ENCODE measurements around the gene CDH13. TPM values are rescaled to one million over a fixed set of nuclear protein-coding genes. Genes with fewer than 3 reads are reported as not detected.

CDH13 gene
- total and polyA plus RNA-seq, 10 of the 15 experiments (the other 5 are each of a cell fraction or from before 2014, with no cell fraction given): under 0.01 to 0.05 TPM; not detected in 8

DNA sequence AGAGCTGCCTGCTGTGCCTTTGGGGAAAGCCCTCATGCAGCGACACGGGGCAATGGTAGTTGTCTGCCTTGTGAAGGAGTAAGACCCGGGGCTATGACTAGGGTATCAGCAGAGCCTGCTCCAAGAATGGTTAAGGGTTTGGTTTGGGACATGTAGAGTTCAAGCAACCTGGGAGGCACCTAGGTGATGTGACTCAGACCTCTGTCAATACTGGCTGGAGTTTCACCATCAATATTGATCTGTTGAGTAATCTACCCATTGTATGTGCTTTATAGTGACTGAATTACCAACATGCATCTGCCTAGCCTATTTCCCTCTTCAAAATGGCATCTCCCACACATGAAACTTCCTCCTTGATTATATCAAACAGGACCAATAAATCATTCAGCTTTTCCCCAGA, 782.6 kb downstream of the CDH13 start:
- SMC1A ChIA-PET (ENCODE audit: uncharacterized antibody, unreplicated experiment): no interaction called here
- intact Hi-C loops (cut with micrococcal nuclease; ENCODE audit: unreplicated experiment): no loop called here
- H3K4me2 ChIP-seq (ENCODE audit: control insufficient read depth, insufficient read depth): no peak overlapping the region
- 38% methylated on average over 3 of the region's 3 CpGs for WGBS (ENCODE audit: insufficient coverage, insufficient replicate concordance, low lambda C conversion rate, missing lambda C conversion rate)
- no peaks in the 10 kb centered on the region for H3K27me3 ChIP-seq (replicated peaks in 1 of 2; ENCODE audit: control insufficient read depth in 2 of 2, insufficient read depth in 2 of 2, low read length in 1 of 2)
- ATAC-seq: no peak
- FAIRE-seq: no peak
- no peak overlapping the region for H3K9ac ChIP-seq (ENCODE audit: control insufficient read depth, insufficient read depth, low read length)
- no peaks in the 10 kb centered on the region for H3K4me1 ChIP-seq (ENCODE audit: control insufficient read depth, insufficient read depth, low read length)
- DNase-seq (ENCODE audit: low read depth, low spot score): no peak
- CTCF ChIA-PET: no interaction called here
- H3K4me3 ChIP-seq: no peak overlapping the region
- RAD21 ChIA-PET (ENCODE audit: unreplicated experiment): no interaction called here
- in situ Hi-C loops (cut with MboI): no loop called here
- BruUV-seq (replicated peaks): no TSS peak
- no peak overlapping the region for H2AFZ ChIP-seq (ENCODE audit: control insufficient read depth, low read depth, low read length)
- no peaks in the 10 kb centered on the region for H3K79me2 ChIP-seq (ENCODE audit: control insufficient read depth, insufficient read depth, low read length)
- H3K9me3 ChIP-seq (replicated peaks; ENCODE audit: control insufficient read depth, insufficient read depth, low read length): no peaks in the 10 kb centered on the region
- H3K36me3 ChIP-seq (ENCODE audit: control insufficient read depth in 2 of 2, insufficient read depth in 2 of 2, low read length in 1 of 2): no peaks in the 10 kb centered on the region
- POLR2A ChIA-PET: no interaction called here
- no peaks in the 10 kb centered on the region for H4K20me1 ChIP-seq (ENCODE audit: control insufficient read depth, insufficient read depth)
- H3K27ac ChIP-seq (ENCODE audit: control insufficient read depth, insufficient read depth): no peak overlapping the region
- TF ChIP-seq ZBED1 (IDR thresholded peaks at IDR 0.05; ENCODE audit: borderline replicate concordance): no peak
- TF ChIP-seq ZNF384 (IDR thresholded peaks at IDR 0.05; ENCODE audit: borderline replicate concordance, low read depth, low read length): no peak
- TF ChIP-seq NKRF (conservative IDR thresholded peaks at IDR 0.05): no peak
- TF ChIP-seq SUPT20H (IDR thresholded peaks at IDR 0.05; ENCODE audit: borderline replicate concordance, control insufficient read depth, low read depth, low read length): no peak
- TF ChIP-seq, protein P1, sequence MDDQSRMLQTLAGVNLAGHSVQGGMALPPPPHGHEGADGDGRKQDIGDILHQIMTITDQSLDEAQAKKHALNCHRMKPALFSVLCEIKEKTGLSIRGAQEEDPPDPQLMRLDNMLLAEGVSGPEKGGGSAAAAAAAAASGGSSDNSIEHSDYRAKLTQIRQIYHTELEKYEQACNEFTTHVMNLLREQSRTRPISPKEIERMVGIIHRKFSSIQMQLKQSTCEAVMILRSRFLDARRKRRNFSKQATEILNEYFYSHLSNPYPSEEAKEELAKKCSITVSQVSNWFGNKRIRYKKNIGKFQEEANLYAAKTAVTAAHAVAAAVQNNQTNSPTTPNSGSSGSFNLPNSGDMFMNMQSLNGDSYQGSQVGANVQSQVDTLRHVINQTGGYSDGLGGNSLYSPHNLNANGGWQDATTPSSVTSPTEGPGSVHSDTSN (IDR thresholded peaks at IDR 0.05; ENCODE audit: insufficient replicate concordance, low read depth, low read length): no peak
- no peak for TF ChIP-seq ZBTB4 (CRISPR knock-in tag; IDR thresholded peaks at IDR 0.05)
- no peak for TF ChIP-seq MTA3 (IDR thresholded peaks at IDR 0.05; ENCODE audit: borderline replicate concordance, low read length)
- no peak for TF ChIP-seq USF2 (IDR thresholded peaks at IDR 0.05; ENCODE audit: borderline replicate concordance, low read depth, low read length)
- TF ChIP-seq, protein P2, sequence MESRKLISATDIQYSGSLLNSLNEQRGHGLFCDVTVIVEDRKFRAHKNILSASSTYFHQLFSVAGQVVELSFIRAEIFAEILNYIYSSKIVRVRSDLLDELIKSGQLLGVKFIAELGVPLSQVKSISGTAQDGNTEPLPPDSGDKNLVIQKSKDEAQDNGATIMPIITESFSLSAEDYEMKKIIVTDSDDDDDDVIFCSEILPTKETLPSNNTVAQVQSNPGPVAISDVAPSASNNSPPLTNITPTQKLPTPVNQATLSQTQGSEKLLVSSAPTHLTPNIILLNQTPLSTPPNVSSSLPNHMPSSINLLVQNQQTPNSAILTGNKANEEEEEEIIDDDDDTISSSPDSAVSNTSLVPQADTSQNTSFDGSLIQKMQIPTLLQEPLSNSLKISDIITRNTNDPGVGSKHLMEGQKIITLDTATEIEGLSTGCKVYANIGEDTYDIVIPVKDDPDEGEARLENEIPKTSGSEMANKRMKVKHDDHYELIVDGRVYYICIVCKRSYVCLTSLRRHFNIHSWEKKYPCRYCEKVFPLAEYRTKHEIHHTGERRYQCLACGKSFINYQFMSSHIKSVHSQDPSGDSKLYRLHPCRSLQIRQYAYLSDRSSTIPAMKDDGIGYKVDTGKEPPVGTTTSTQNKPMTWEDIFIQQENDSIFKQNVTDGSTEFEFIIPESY (IDR thresholded peaks at IDR 0.05): no peak
- no peak for TF ChIP-seq RBBP5 (conservative IDR thresholded peaks at IDR 0.05)
- TF ChIP-seq NFIC (IDR thresholded peaks at IDR 0.05; ENCODE audit: low read depth, low read length): no peak
- no peak for TF ChIP-seq CBX5 (IDR thresholded peaks at IDR 0.05; ENCODE audit: low read depth)
- no peak for TF ChIP-seq RCOR1 (conservative IDR thresholded peaks at IDR 0.05; ENCODE audit: low read depth, low read length)
- no peak for TF ChIP-seq CREB1 (IDR thresholded peaks at IDR 0.05; ENCODE audit: low read depth)
- no peak for TF ChIP-seq PKNOX1 (IDR thresholded peaks at IDR 0.05)
